ENCODE measurements around the gene OR11H6. TPM values are rescaled to one million over a fixed set of nuclear protein-coding genes. Genes with fewer than 3 reads are reported as not detected.
A peak's percentile ranks its signal among the peaks of the same experiment; 100 is the strongest.

OR11H6 gene
- total and polyA plus RNA-seq, 9 of the 15 experiments (the other 6 are each of a cell fraction or from before 2014, with no cell fraction given): not detected

GRCh38 chr14:20190596-20190995 lies 32.9 kb upstream of the OR11H6 start, which contains the start of gene OR11G2:
Gene OR11G2 (plus strand): TSS chr14:20190896. CDS start chr14:20197438, 6,542 bp downstream.
- Histone ChIP-seq H4K20me1 (replicated peaks; ENCODE audit: control insufficient read depth, insufficient read depth, low read length) (no peaks in the 10 kb centered on the region), H3K27ac (ENCODE audit: extremely low read depth, low read depth, low read length) (no peak within 1 kb of the TSS), H3K4me3 (no peak within 1 kb of the TSS), H3K4me2 (ENCODE audit: insufficient read depth, low read length) (no peak within 1 kb of the TSS), H3K36me3 (ENCODE audit: control insufficient read depth, insufficient read depth, low read length) (no peaks in the 10 kb centered on the region), H3K9ac (ENCODE audit: insufficient read depth in 1 of 2, low read depth in 2 of 2, low read length in 2 of 2) (no peak within 1 kb of the TSS), H3K9me1 (ENCODE audit: control insufficient read depth, insufficient read depth, low read length) (no peaks in the 10 kb centered on the region), H3K4me1 (replicated peaks in 1 of 2; ENCODE audit: control insufficient read depth in 2 of 2, insufficient read depth in 2 of 2, low read length in 2 of 2) (peaks cover 4 to 6% of the 10 kb centered on the region in 2 experiments; a peak in 3 of 5 replicates), H3K9me3 (replicated peaks; ENCODE audit: control insufficient read depth, insufficient read depth, low read depth, low read length) (no peaks in the 10 kb centered on the region), H2AFZ (ENCODE audit: low read depth, low read length) (0 out of 2 replicates have a peak within 1 kb of the TSS, but pooled peaks have one; percentile 24), H3K79me2 (ENCODE audit: control insufficient read depth, insufficient read depth, low read length) (no peaks in the 10 kb centered on the region), H3K27me3 (ENCODE audit: control insufficient read depth in 2 of 2, insufficient read depth in 2 of 2, low read length in 2 of 2) (no peaks in the 10 kb centered on the region)
- no peak for TF ChIP-seq USF1 (CRISPR knock-in tag; IDR thresholded peaks at IDR 0.05)
- TF ChIP-seq PHB2 (IDR thresholded peaks at IDR 0.05; ENCODE audit: low read depth): no peak
- no peak for TF ChIP-seq CHAMP1 (IDR thresholded peaks at IDR 0.05)
- no peak for TF ChIP-seq ZFP30 (CRISPR knock-in tag; IDR thresholded peaks at IDR 0.05; ENCODE audit: borderline replicate concordance)
- no peak for TF ChIP-seq SAFB (IDR thresholded peaks at IDR 0.05; ENCODE audit: borderline replicate concordance, low read depth, low read length)
- TF ChIP-seq THAP12 (CRISPR knock-in tag; IDR thresholded peaks at IDR 0.05): no peak
- TF ChIP-seq TFAM (CRISPR knock-in tag; conservative IDR thresholded peaks at IDR 0.05): no peak
- TF ChIP-seq ERF (CRISPR knock-in tag; IDR thresholded peaks at IDR 0.05): no peak
- no peak for TF ChIP-seq RNF219 (CRISPR knock-in tag; IDR thresholded peaks at IDR 0.05)
- no peak for TF ChIP-seq POLR3A (IDR thresholded peaks at IDR 0.05; ENCODE audit: borderline replicate concordance, extremely low read depth, insufficient read depth, insufficient read length)
- WGBS (ENCODE audit: insufficient coverage, low coverage, missing lambda C conversion rate): 33% methylated on average over 1 of the region's 1 CpG
- ATAC-seq (peak; percentile 37; the same call in 1 of the 3 replicates), DNase-seq (ENCODE audit: extremely low read depth in 1 of 4, low spot score in 3 of 4) (no peak), FAIRE-seq (no peak)
- intact Hi-C loops (cut with micrococcal nuclease) (no loop called here), in situ Hi-C loops (cut with MboI) (no loop called here)
- ChIA-PET POLR2A (interaction anchor here (0.8 kb wide), 1 partner anchor 10 kb away, joined by 4 read pairs; no protein-coding TSS in a partner anchor), CTCF (ENCODE audit: low intra/inter-chr PET ratio) (no interaction called here)
- BruUV-seq (replicated peaks): no TSS peak
